DOHH2 (cell line): ENCODE results near the gene ZNF236.

Source experiments
- H3F3A ChIP-seq: fragments of 200-600 bp; sonication (generic), shearing (Covaris generic); 2 replicates; pipeline ENCODE4 v1.6.0; 2016; ENCODE audit warnings: antibody characterized with exemption, mild to moderate bottlenecking; ENCODE audit not compliant: control insufficient read depth, insufficient read depth
- H3K27ac ChIP-seq: fragments of 200-600 bp; sonication (generic); 2 replicates; pipeline ENCODE4 v1.5.1; 2014; ENCODE audit warnings: low read depth, mild to moderate bottlenecking, low read length, moderate library complexity
- H3K27me3 ChIP-seq: fragments of 200-600 bp; sonication (generic); 2 replicates; pipeline ENCODE4 v1.6.1; 2014; ENCODE audit warnings: mild to moderate bottlenecking, low read length, mixed read lengths; ENCODE audit not compliant: control insufficient read depth
- H3K36me3 ChIP-seq: fragments of 200-600 bp; sonication (generic); 2 replicates; pipeline ENCODE4 v1.6.1; 2014; ENCODE audit warnings: mild to moderate bottlenecking, low read length, moderate library complexity, mixed read lengths; ENCODE audit not compliant: control insufficient read depth
- H3K4me1 ChIP-seq: fragments of 200-600 bp; sonication (generic); 2 replicates; pipeline ENCODE4 v1.6.1; 2014; ENCODE audit warnings: mild to moderate bottlenecking, low read length, mixed read lengths; ENCODE audit not compliant: control insufficient read depth
- H3K4me2 ChIP-seq: fragments of 200-600 bp; sonication (generic); 2 replicates; pipeline ENCODE4 v1.6.0; 2014; ENCODE audit warnings: mild to moderate bottlenecking, low read length, moderate library complexity
- H3K4me3 ChIP-seq: fragments of 200-600 bp; sonication (generic); 2 replicates; pipeline ENCODE4 v1.5.1; 2014; ENCODE audit warnings: mild to moderate bottlenecking, low read length, mixed read lengths
- H3K79me2 ChIP-seq: fragments of 200-600 bp; sonication (generic); 2 replicates; pipeline ENCODE4 v1.6.1; 2014; ENCODE audit warnings: mild to moderate bottlenecking, low read length, mixed read lengths; ENCODE audit not compliant: control insufficient read depth
- H3K9me2 ChIP-seq: fragments of 200-600 bp; sonication (generic); replicated peaks from 2 replicates; pipeline ENCODE4 v1.6.1; 2014; ENCODE audit warnings: mild to moderate bottlenecking, low read length, mixed read lengths; ENCODE audit not compliant: control insufficient read depth
- H3K9me3 ChIP-seq: fragments of 200-600 bp; sonication (generic); 2 replicates; pipeline ENCODE4 v1.6.1; 2014; ENCODE audit warnings: antibody characterized with exemption, low read length, mixed read lengths; ENCODE audit not compliant: control insufficient read depth, insufficient read depth
- H4K20me1 ChIP-seq: fragments of 200-600 bp; sonication (generic); 2 replicates; pipeline ENCODE4 v1.6.0; 2014; ENCODE audit warnings: low read depth, mild to moderate bottlenecking, antibody characterized with exemption, low read length, moderate library complexity; ENCODE audit not compliant: control insufficient read depth, insufficient read depth
- EZH2phosphoT487 ChIP-seq: fragments of 200-600 bp; sonication (generic); IDR thresholded peaks from 2 replicates; pipeline ENCODE4 v1.6.1; 2017; ENCODE audit warnings: borderline replicate concordance, mild to moderate bottlenecking, antibody characterized with exemption, low read length, moderate library complexity, mixed read lengths
- TF ChIP-seq, protein P1 (sequence below): fragments of 200-600 bp; sonication (generic); IDR thresholded peaks from one replicate; pipeline ENCODE4 v1.5.1; 2014; ENCODE audit warnings: antibody characterized with exemption, mild to moderate bottlenecking, low read depth, low read length; ENCODE audit not compliant: poor library complexity, severe bottlenecking

The ZNF236 gene

DNA sequence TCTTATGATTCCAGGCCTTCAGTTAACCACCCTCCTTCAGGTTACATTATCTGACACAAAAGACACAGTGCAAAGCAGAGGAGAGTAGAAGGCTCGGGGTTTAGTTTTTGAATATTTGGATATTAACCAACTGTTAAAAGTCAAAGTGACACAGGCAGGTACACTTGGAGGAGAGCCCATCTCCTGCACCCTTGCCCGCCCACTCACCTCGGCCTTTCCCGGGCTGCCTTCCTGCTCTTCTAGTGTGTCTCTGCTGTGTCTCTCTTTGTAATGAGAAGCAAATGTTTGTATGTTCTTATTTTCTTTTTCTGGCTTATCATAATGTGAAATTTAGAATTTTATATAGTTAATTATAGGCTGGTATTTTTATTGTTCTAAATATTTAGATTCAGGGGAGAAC lies 35.1 kb downstream of the ZNF236 start:
- Histone ChIP-seq H4K20me1 (no peaks in the 10 kb centered on the region), H3K9me3 (no peaks in the 10 kb centered on the region), H3K79me2 (no peaks in the 10 kb centered on the region), H3K27me3 (no peaks in the 10 kb centered on the region), H3F3A (peaks cover 4% of the 10 kb centered on the region), H3K4me2 (no peak overlapping the region), H3K27ac (no peak overlapping the region), H3K4me3 (no peak overlapping the region), H3K36me3 (peaks cover 36% of the 10 kb centered on the region), H3K4me1 (no peaks in the 10 kb centered on the region), H3K9me2 (no peaks in the 10 kb centered on the region)
- TF ChIP-seq, protein P1, sequence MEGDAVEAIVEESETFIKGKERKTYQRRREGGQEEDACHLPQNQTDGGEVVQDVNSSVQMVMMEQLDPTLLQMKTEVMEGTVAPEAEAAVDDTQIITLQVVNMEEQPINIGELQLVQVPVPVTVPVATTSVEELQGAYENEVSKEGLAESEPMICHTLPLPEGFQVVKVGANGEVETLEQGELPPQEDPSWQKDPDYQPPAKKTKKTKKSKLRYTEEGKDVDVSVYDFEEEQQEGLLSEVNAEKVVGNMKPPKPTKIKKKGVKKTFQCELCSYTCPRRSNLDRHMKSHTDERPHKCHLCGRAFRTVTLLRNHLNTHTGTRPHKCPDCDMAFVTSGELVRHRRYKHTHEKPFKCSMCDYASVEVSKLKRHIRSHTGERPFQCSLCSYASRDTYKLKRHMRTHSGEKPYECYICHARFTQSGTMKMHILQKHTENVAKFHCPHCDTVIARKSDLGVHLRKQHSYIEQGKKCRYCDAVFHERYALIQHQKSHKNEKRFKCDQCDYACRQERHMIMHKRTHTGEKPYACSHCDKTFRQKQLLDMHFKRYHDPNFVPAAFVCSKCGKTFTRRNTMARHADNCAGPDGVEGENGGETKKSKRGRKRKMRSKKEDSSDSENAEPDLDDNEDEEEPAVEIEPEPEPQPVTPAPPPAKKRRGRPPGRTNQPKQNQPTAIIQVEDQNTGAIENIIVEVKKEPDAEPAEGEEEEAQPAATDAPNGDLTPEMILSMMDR = no peak
- no peak for TF ChIP-seq EZH2phosphoT487

DNA sequence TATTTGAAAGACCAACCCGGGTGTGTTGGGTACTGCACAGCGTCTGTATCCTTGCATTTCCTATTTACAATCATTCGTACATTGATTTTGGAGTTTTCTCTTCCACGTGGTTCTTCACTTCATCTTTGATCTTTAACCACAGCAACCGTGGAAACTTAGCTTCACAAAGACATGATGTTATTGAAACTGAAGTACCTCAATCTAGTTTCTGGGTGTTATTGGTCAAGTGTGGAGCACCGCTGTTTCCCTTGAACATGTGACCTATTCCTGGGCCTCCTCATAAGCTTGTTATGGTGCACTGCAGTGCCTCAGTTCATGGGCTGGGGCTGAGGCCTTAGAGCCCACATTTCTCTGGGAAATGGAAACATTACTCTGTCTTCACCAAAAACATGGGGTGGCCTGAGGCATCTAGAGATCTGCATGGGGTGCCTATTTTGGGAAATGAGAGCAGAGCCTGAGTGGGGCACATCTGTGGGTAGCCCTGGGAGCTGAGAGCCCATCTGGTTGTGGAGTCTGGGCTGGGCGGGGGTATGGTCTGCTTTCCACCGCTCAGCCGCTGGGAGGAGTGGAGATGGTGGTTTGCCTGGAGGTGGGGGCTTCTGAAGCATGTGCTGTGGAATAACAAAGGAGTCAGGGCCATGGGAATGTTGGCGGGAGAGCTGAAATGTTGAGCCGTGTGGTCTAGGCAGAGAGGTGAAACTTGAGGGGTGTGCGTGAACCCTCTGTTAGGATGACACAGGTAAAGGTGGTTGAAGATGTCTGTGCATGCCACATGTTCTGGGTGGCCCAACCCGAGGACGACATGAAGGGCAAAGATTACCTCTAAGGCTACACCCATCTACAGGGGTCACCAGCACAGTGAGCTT lies 37.4 kb downstream of the ZNF236 start:
- no peak overlapping the region for H3K27ac ChIP-seq
- H3K36me3 ChIP-seq = peaks cover 36% of the 10 kb centered on the region

DNA sequence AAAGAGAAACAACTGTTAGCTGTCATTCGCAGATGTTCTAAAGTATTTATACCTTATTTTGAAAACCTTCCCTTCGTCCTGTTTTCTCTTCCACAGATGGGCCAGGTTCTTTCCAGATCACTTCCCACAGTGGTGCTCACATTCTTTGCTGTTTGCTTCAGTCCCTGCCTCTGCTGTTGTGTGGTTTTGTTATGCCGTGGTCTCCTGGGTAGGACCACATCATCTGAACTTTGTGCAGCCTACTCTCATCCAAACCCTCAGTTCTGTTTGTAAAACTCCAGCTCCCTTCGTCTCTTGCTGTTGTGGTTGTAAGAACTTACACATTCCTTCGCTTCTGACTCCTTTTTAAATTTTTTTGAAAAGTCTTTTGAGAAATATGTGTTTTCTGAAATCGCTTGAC lies 38.1 kb downstream of the ZNF236 start:
- no peaks in the 10 kb centered on the region for H3K9me3 ChIP-seq
- no peaks in the 10 kb centered on the region for H3K9me2 ChIP-seq
- H4K20me1 ChIP-seq = no peaks in the 10 kb centered on the region
- H3K4me2 ChIP-seq = no peak overlapping the region
- H3K79me2 ChIP-seq = no peaks in the 10 kb centered on the region
- no peaks in the 10 kb centered on the region for H3K27me3 ChIP-seq
- no peak overlapping the region for H3K4me3 ChIP-seq
- no peak overlapping the region for H3K27ac ChIP-seq
- TF ChIP-seq EZH2phosphoT487 = no peak
- TF ChIP-seq, protein P1 = no peak
- H3K36me3 ChIP-seq = peaks cover 33% of the 10 kb centered on the region
- H3K4me1 ChIP-seq = no peaks in the 10 kb centered on the region
- peaks cover 4% of the 10 kb centered on the region for H3F3A ChIP-seq

More for the DNA sequence above, 37.4 kb downstream of the ZNF236 start:
- no peaks in the 10 kb centered on the region for H3K9me2 ChIP-seq
- H3F3A ChIP-seq = peaks cover 4% of the 10 kb centered on the region
- no peaks in the 10 kb centered on the region for H3K9me3 ChIP-seq
- H3K27me3 ChIP-seq = no peaks in the 10 kb centered on the region
- H3K4me2 ChIP-seq = no peak overlapping the region
- TF ChIP-seq EZH2phosphoT487 = no peak
- TF ChIP-seq, protein P1 = no peak
- no peaks in the 10 kb centered on the region for H3K79me2 ChIP-seq
- no peaks in the 10 kb centered on the region for H3K4me1 ChIP-seq
- H3K4me3 ChIP-seq = no peak overlapping the region
- H4K20me1 ChIP-seq = no peaks in the 10 kb centered on the region
